ENCODE results near the gene TMEM233.
A peak's percentile ranks its signal among the peaks of the same experiment; 100 is the strongest.

Gene TMEM233

GRCh38 chr12:119593578-119594398 is at the start of gene TMEM233:
Gene TMEM233 (plus strand): TSS chr12:119593774. CDS start chr12:119593849, 75 bp downstream.
- no peak for DNase-seq

DNA sequence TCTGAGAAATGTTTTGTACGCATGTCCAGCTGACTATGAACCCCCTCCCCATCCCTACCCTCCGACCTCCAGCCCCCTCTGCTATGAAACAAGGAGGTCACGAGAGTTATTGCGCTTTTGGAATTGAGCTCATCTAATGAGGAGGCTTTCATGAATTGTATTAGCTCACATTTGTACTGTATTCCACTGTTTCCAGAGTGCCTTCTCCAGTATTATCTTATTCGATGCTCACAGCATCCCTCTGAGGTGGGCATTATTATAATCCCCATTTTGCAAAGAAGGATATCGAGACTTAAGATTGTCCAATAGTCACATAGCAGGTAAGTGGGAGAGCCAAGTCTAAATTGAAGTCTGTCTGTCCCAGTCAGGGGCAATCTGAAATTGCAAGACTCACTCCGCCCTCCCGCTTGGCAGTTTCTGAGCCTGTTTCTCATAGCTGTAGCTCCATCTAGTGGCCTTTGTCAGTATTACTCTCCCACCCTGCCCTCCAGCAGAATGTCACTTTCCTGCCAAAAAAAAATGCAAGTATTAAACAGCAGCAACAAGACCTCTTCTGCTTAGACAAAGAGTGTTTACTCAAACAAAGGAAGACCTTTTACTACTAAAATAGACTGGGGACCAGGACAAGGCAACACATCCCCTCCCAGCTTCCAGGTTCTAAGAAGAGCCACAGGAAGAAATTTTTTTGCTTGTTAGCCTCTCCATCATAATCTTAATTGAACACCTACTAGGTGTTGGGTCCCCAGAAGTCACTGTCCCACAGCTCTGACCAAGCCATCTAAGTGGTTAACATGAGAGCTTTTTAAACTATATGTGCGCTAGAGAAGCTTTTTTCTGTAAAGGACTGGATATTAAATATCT is 48.6 kb upstream of the TMEM233 start:
- peak; percentile 69 for DNase-seq

GRCh38 chr12:119546340-119546739 is 47.2 kb upstream of the TMEM233 start:
- DNase-seq: no peak

- DNase-seq: no peak
These were observed 46.6 kb upstream of the TMEM233 start for GRCh38 chr12:119547001-119547400.

DNA sequence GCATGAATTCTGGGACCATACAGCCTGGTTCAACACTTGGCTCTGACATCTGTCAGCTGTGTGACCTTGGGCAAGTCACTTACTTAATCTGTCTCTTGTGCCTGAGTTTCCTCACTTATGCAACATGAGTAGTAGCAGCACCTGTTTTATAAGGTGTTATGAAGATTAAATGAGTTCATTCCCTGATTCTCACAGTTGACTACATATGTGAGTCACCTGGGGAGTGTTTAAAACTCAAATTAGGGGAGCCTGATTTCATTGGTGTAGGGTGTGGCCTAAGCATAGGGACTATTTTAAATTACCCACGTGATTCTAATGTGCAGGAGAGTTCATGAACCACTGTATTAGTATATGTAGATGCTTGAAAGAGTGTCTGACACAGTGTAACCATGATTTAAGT is 36.7 kb upstream of the TMEM233 start:
- DNase-seq: no peak

DNA sequence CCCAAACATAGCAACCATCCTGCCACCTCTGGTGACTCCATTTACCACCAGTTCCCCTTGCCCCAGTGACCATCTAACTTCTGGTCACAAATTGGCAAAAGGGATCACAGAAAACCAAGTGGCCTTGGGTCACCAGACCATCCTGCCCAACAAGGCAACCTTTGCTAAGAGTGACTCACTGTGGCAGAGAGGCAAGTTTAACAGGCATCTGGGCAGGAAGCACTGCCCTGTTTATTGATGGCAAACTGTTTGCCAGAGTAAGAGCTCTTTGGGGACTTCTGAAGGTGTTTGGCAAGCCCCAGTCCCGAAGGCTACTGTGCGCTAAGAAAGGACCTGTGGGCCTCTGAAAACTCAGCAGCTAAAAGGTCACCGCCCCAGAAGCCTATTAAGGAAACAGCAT is 28.2 kb upstream of the TMEM233 start:
- DNase-seq: no peak

DNA sequence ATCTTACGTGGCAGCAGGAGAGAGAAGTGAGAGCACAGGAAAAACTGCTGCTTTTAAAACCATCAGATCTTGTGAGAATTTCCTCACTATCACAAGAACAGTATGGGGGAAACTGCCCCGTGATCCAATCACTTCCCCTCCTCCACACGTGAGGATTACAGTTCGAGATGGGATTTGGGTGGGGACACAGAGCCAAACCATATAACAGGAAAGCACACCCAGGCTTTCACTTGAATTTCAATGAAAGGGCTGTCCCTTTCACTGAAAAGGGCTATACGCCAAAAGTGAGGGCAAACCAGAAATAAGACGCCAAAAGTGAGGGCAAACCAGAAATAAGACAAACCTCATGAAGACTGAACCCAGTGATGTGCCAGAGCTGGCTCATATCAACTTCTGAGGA is 22.8 kb upstream of the TMEM233 start:
- DNase-seq: no peak

GRCh38 chr12:119573086-119573485 is 20.5 kb upstream of the TMEM233 start:
- no peak for DNase-seq

DNA sequence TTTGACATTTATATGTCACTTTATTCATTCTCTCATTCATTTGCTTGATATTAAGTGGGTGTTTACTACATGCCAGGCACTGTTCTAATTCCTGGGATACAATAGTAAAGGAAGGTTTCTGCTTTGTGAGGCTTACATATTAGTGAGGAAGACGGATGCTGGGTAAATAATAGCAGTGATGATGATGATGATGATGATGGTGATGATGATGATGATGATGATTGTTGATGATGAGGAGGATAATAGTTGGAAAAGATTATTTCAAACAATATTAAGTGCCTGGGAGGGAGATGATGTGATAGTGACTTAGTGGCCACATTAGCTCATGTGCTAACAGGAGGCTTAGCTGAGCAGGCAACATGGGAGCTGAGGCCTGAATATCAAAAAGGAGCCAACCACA is 19.3 kb upstream of the TMEM233 start:
- DNase-seq: no peak

- DNase-seq: no peak
These were observed 17.3 kb upstream of the TMEM233 start for GRCh38 chr12:119576118-119576810.

DNA sequence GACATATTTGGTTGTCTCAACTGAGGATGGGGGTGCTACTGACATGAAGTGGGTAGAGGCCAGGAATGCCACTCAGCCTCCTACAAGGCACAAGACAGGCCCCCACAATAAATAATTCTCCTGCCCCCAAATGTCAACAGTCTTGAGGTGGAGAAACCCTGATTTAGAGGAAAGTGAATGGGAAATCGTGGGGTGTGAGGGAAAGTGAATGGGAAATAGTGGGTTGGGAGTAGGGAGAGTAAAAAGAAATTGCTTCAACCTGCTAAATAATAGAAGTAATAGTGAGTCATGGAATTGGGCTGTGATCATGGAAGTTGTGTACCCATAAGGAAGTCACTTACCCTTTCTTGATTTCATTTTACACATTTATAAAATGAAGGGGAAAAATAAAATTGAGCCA is 16.7 kb upstream of the TMEM233 start:
- DNase-seq: no peak

DNA sequence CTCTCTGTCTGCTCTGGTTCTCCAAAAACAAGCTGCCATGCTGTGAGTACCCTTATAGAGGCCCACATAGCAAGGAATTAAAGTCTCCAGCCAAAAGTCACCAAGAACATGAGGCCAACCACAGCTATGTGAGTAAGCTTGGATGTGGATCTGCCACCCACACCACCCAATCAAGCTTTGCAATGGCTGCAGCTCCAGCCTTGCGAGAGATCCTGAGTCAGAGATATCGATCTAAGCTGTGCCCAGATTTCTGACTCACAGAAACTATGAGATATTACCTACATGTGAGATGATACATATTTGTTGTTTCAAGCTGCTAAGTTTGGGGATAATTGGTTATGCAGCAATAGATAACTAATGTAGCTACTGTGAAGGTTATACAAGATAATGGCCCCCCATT is 15.5 kb upstream of the TMEM233 start:
- DNase-seq: no peak

DNA sequence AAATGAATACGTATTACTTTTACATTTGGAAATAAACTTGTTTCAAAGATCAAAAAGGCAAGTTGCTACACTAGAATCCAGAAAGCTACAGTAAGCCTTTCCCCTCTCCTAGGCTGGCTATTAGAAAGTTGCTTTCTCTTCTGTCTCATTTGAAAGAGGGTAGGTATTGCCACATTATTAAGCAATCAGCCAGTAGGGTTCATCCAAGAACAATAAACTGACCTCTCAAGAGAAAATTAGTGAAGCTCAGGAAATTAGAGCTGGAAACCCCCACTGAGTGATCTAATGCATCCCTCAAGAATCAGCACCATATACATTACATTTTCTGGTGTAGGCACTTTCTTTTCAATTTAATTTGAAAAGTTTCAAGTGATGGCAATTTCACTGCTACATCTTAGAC is 4.5 kb upstream of the TMEM233 start:
- no peak for DNase-seq

GRCh38 chr12:119589634-119590033 is 3.9 kb upstream of the TMEM233 start:
- no peak for DNase-seq

- no peak for DNase-seq
These were observed 1.3 kb upstream of the TMEM233 start for GRCh38 chr12:119592232-119592631.

DNA sequence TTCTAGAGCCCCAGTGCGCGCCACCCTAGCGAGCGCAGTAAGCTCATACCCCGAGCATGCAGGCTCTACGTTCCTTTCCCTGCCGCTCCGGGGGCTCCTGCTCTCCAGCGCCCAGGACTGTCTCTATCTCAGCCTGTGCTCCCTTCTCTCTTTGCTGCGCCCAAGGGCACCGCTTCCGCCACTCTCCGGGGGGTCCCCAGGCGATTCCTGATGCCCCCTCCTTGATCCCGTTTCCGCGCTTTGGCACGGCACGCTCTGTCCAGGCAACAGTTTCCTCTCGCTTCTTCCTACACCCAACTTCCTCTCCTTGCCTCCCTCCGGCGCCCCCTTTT is 791 bp downstream of the TMEM233 start:
- no peak for DNase-seq

DNA sequence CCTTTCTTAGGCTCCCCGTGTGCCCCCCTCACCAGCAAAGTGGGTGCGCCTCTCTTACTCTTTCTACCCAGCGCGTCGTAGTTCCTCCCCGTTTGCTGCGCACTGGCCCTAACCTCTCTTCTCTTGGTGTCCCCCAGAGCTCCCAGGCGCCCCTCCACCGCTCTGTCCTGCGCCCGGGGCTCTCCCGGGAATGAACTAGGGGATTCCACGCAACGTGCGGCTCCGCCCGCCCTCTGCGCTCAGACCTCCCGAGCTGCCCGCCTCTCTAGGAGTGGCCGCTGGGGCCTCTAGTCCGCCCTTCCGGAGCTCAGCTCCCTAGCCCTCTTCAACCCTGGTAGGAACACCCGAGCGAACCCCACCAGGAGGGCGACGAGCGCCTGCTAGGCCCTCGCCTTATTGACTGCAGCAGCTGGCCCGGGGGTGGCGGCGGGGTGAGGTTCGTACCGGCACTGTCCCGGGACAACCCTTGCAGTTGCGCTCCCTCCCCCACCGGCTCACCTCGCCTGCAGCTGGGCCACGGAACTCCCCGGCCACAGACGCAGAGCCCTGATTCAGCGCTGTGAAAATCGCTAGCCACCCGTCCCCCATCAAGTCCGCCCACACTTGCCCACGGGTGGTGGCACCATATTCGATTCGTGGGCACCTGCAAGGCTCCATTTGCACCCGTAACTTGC is 1.3 kb downstream of the TMEM233 start:
- DNase-seq: no peak

DNA sequence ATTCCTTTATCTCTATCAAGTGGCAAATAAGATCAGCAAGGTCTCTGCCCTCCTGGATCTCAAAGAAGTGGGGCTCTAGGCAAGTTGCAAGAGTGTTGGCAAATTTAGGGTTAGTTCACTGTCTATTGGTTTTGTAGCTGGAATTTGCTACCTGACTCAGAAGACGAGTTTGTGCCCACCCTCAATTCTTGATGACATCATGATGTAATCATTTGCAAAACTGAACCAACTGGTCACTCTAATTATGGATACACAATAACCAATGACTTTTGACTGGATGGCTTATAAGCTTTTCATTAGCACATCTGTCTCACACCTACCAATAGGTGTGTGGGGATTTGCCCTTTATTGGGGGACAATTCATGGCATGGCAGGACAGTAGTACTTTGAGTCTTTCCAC is 4.6 kb downstream of the TMEM233 start:
- DNase-seq: no peak

DNA sequence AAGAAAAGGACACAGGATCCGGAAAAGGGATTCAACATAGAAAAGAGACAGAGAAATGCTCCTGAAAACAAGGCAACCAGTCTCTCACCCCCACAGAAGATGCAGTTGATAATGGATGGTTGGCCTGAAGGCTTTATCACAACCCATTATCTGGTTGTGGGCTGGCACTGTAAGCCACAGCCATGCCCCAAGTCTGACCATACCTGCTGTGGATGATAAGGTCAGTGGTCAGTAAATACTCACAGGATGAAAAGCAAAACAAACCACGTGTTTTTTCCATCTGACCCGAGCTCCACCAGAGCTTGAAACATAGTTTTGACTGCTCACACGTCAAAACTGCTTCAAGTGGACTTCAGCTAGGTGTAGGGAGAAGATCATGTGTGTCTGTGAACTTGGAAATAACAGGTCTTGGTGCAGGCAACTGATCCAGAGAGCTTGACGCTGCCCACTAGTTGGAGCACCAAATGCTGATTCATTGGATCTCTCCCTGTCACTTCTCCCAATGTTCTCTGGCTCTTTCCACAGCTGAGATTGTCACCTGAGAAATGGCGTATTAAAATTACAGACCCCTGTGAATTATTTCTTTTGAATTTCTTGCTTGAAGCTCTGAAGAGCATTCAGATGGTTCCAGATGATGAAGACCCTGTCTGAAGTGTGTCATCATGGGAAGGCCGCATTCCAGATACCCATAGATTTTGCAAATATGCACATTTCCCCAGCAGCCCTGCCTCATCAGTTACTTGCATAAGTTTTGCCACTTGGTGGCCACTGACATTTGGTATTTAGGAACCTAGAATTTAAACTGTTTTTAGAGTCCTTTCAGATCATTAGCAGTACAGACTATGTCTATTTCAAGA is 8.5 kb downstream of the TMEM233 start:
- DNase-seq: no peak

DNA sequence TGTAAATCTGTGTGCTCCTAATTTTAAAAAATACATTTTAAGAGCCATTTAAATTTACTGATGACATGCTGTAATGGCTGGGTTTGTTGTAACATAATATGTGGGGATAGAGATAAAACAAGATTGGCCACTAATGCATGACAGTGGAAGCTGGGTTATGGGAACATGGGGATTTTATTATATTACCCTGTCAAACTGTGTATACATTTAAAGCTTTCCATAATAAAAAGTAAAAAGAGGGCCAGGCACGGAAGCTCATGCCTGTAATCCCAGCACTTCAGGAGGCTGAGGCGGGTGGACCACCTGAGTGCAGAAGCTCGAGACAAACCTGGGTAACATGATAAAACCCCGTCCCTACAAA is 9.1 kb downstream of the TMEM233 start:
- no peak for DNase-seq

- no peak for DNase-seq
These were observed 10.2 kb downstream of the TMEM233 start for GRCh38 chr12:119603767-119604166.

DNA sequence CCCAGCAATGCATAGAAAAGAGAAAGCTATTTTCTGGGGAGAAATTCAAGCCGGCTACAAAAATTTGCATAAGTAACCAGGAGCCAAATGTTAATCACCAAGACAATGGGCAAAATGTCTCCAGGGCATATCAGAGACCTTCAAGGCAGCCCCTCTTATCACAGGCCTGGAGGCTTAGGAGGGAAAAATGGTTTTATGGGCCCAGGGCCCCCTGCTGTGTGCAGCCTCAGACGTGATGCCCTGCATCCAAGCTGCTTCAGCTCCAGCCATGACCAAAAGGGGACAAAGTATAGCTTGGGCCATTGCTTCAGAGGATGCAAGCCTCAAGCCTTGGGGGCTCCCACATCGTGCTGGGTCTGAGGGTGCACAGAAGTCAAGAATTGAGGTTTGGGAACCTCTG is 15.8 kb downstream of the TMEM233 start:
- no peak for DNase-seq
